ENCODE measurements around the gene HHATL. TPM values are rescaled to one million over a fixed set of nuclear protein-coding genes. Genes with fewer than 3 reads are reported as not detected.

The HHATL gene, protein sequence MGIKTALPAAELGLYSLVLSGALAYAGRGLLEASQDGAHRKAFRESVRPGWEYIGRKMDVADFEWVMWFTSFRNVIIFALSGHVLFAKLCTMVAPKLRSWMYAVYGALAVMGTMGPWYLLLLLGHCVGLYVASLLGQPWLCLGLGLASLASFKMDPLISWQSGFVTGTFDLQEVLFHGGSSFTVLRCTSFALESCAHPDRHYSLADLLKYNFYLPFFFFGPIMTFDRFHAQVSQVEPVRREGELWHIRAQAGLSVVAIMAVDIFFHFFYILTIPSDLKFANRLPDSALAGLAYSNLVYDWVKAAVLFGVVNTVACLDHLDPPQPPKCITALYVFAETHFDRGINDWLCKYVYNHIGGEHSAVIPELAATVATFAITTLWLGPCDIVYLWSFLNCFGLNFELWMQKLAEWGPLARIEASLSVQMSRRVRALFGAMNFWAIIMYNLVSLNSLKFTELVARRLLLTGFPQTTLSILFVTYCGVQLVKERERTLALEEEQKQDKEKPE
- total RNA-seq = not detected in 2 replicates

DNA sequence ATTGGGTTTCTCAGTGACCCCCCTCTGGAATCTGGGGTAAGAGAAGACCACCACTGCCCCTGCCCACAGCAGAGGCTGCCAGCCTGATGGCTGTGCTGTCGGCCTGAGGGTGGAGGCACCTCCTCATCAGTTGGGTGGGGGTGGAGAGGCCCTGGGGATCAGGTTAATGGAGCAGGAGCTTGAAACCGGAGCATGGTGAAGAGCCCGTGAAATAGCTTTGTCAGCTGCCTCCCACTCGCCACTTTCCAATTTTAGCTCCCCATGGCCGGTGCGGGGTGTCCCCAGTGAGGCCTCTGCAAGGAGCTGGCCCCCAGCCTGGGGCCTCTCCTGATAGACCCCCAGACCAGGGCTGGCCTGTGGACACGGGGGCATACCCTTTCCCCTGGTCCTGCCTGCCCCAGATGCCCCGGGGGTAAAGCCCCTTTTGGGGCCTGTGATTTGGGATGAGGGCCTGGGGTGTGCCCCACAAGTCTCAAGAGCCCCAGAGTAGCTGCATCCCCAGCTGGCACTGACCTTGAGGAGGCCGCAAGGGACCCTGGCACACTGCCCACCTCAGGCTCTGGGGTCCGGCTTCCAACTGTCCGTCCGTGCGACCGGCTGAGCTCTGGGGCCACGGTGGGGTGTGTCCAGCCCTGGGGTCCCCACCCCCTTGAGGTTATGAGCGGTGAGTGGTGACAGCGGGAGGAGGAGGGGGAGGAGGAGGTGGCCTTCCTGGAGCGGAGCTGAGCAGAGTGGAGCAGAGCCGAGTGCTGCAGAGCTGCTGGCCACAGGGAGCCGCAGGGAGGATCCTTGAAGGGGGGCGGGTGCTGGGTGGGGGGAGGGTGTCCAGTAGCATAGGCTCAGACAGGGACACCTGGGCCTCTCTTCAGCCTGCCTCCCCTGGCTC lies at the start of gene HHATL:
HHATL (minus strand) TSS at position 733 of the 886 bp plus-strand sequence. CDS start 1,972 bp downstream, outside the sequence.

DNA sequence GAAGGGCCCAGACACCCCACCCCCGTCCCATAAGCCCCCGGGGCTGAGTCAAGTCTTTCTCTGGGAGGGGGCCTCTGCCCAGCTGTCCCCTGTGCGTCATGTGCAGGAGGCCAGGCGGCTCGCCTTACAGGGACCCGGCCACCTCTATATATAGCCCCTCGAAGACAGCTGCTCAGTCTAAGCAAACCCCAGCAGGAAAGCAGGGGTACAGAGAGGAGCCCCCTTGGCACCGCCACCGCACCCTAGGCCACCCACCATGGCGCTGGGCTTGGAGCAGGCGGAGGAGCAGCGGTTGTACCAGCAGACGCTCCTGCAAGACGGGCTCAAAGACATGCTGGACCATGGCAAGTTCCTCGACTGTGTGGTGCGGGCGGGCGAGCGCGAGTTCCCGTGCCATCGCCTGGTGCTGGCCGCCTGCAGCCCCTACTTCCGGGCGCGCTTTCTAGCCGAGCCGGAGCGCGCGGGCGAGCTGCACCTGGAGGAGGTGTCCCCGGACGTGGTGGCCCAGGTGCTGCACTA lies 17.2 kb downstream of the HHATL start, which contains the start of gene KLHL40:
KLHL40 (plus strand) TSS at position 175 of the 519 bp plus-strand sequence; CDS start at position 257, 82 bp downstream.

DNA sequence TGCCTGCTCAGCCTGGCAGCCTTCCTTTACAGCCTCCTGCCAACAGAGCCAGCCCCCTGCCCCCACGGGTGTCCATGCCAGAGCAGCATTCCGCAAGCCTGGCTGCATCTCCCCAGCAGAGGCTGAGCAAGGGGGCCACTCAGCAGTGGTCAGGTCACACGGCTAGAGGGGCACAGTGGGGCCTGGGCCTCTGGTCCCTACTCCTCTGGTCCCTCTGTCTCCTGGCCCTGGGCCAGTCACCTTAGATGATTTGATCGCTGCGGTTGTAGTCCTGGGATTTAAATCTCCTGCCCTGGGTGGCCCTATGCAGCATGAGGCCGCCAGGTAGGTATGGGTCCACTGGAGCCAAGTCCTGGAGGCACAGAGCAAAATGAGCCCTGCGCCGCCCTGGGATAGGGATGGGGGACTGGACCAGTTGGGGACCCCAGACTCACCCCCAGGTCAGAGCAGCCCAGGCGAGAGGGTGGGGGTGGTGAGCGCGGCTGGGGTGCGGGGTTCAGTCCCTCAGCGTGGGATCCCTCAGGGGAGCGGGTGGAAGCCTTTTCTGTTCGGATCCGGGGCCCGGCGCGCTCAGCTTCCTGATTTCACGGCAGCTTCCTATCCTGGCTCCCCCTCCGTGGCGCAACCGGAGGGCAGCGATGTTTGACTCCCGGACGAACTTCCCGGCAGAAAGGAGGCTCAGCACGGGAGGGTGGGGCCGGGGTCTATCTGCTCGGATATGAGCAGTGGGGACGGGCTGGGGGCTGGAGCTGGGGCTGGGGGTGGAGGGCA lies 48.9 kb downstream of the HHATL start, which contains the start of gene ZBTB47:
ZBTB47 (plus strand) TSS at position 138 of the 771 bp plus-strand sequence. CDS start 4,659 bp downstream, outside the sequence.

Other genes with a start within 250 kb of the HHATL start
- 0.14 and 3.2 TPM in 2 replicates for gene VIPR1, start 200.2 kb downstream of the HHATL start, total RNA-seq
- gene SEC22C, start 120.8 kb downstream of the HHATL start, total RNA-seq = 83.0 and 100 TPM in 2 replicates
- gene SS18L2, start 111.9 kb downstream of the HHATL start, total RNA-seq = 31.9 and 36.4 TPM in 2 replicates
- 154 and 162 TPM in 2 replicates for gene NKTR, start 102.1 kb downstream of the HHATL start, total RNA-seq
- 10.0 and 11.6 TPM in 2 replicates for gene ZBTB47, start 49.1 kb downstream of the HHATL start, total RNA-seq
- gene KLHL40, start 17.3 kb downstream of the HHATL start, total RNA-seq = under 0.01 TPM in 1 of 2 replicates, not detected in the other
- 0.07 and 0.40 TPM in 2 replicates for gene CCDC13, start 70.5 kb upstream of the HHATL start, total RNA-seq
- 205 and 212 TPM in 2 replicates for gene HIGD1A, start 101.7 kb upstream of the HHATL start, total RNA-seq
- 0.07 TPM in 1 of 2 replicates, not detected in the other for gene ACKR2, start 106.6 kb upstream of the HHATL start, total RNA-seq
- not detected in 2 replicates for gene CYP8B1, start 173.1 kb upstream of the HHATL start, total RNA-seq
- 1.1 and 2.4 TPM in 2 replicates for gene ZNF662, start 203.3 kb upstream of the HHATL start, total RNA-seq

Data from thoracic aorta endothelial cell (primary cell).